GM12875 (cell line): ENCODE data around the gene GRID2IP.
"Not testable (repeated sequence)": the region's sequence is repeated elsewhere in the genome, so short reads cannot be mapped to it uniquely, and the experiment has no call there.

Source experiments
- H3K4me3 ChIP-seq: one replicate; pipeline ENCODE4 v1.5.1; 2011; ENCODE audit warnings: low read depth, low read length, control low read depth
- CTCF ChIP-seq: IDR thresholded peaks from 2 replicates; pipeline ENCODE4 v1.5.1; 2011; ENCODE audit warnings: low read depth, mild to moderate bottlenecking, control low read depth, inconsistent platforms, low read length, moderate library complexity, borderline replicate concordance; ENCODE audit not compliant: insufficient read depth

The GRID2IP gene

GRCh38 chr7:6475433-6476186 lies 75.7 kb downstream of the GRID2IP start:
- TF ChIP-seq CTCF, result no peak

DNA sequence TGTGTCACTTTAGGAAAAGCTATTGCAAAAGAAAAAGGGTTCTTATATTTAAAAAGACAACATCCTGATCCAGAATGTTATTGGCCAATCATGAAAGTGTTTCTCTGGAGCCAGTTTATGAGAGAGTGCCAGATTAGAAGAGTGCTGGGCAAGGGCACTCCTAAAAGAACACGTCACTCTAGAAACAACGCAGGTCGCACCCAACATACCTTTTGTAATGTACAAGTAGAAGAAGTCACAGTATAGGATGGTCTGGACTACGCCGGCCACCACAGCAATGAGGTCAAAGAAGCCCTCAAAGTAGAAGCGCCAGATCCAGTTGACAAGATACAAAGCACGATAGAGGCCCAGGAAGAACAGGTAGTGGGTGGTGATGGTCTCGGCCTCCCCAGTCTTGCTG lies 85.4 kb downstream of the GRID2IP start:
- H3K4me3 ChIP-seq, result no peak overlapping the region
- TF ChIP-seq CTCF, result no peak

More at GRCh38 chr7:6475433-6476186, 75.7 kb downstream of the GRID2IP start:
- no peak overlapping the region for H3K4me3 ChIP-seq

- not testable (repeated sequence) for H3K4me3 ChIP-seq
Measured at GRCh38 chr7:6463609-6464008, 87.7 kb downstream of the GRID2IP start.

GRCh38 chr7:6461946-6462550 lies 89.2 kb downstream of the GRID2IP start:
- no peak overlapping the region for H3K4me3 ChIP-seq
- no peak for TF ChIP-seq CTCF

GRCh38 chr7:6460990-6461584 lies 90.2 kb downstream of the GRID2IP start:
- no peak for TF ChIP-seq CTCF
- no peak overlapping the region for H3K4me3 ChIP-seq

GRCh38 chr7:6460303-6460702 lies 91.0 kb downstream of the GRID2IP start:
- TF ChIP-seq CTCF, result no peak
- H3K4me3 ChIP-seq, result no peak overlapping the region

- not testable (repeated sequence) for H3K4me3 ChIP-seq
Measured at GRCh38 chr7:6458676-6459075, 92.6 kb downstream of the GRID2IP start.

- TF ChIP-seq CTCF, result no peak
- no peak overlapping the region for H3K4me3 ChIP-seq
Measured at GRCh38 chr7:6453734-6454133, 97.5 kb downstream of the GRID2IP start.
